Left lung (tissue), 10 donors: ENCODE measurements around the gene HCN3. TPM values are rescaled to one million over a fixed set of nuclear protein-coding genes. Genes with fewer than 3 reads are reported as not detected.

Source experiments
- ATAC-seq: fragments of 200-7000 bp; cut with Tn5 transposase; one replicate; pipeline ENCODE4 v1.9.1; 2020; ENCODE audit warnings: moderate library complexity
- DNase-seq, 4 donors: peaks; one replicate each; pipeline ENCODE4 v3.0.0-alpha.2; 2013 to 2020
- H3K27ac ChIP-seq, 2 donors: fragments of 200-600 bp; sonication (generic) in 1 of 2; one replicate each; pipeline versions ENCODE4 v1.5.0 to v1.8.0; 2020 to 2021
- H3K27me3 ChIP-seq, 2 donors: fragments of 200-600 bp; sonication (generic) in 1 of 2; one replicate each; pipeline versions ENCODE4 v1.5.0 to v1.8.0; 2020 to 2021
- H3K36me3 ChIP-seq, 2 donors: fragments of 200-600 bp; sonication (generic) in 1 of 2; one replicate each; pipeline versions ENCODE4 v1.5.0 to v1.8.0; 2020 to 2021
- H3K4me1 ChIP-seq, 2 donors: fragments of 200-600 bp; one replicate each; pipeline ENCODE4 v1.8.0; 2021
- H3K4me3 ChIP-seq, 2 donors: fragments of 200-600 bp; sonication (generic) in 1 of 2; one replicate each; pipeline versions ENCODE4 v1.5.0 to v1.8.0; 2020 to 2021; ENCODE audit warnings: mild to moderate bottlenecking in 1 of 2
- H3K9me3 ChIP-seq, 2 donors: fragments of 200-600 bp; sonication (generic) in 1 of 2; one replicate each; pipeline versions ENCODE4 v1.5.0 to v1.8.0; 2020 to 2021
- intact Hi-C, 2 donors: fragments of 100-400 bp; cut with DNase I; formaldehyde crosslinking; loops; one replicate each; pipeline versions ENCODE4 v1.11.2 to v1.14.2; 2022
- polyA plus RNA-seq, 6 donors: library from polyadenylated mRNA; unstranded; fragments of 120-200 nt; gene quantifications; one replicate each; pipeline ENCODE4 v1.2.1, GENCODE V29; 2013; ENCODE audit not compliant: insufficient read length in 6 of 6
- total RNA-seq, 2 donors: library from RNA; stranded (reverse); fragmentation: NEBNext Ultra II Directional; extraction: Animal tissue kit (Norgen Biotek cat#: 25700); gene quantifications; one replicate each; pipeline ENCODE4 v1.2.1, GENCODE V29; 2021
- TF ChIP-seq, protein P1 (sequence below), 2 donors: fragments of 200-600 bp; sonication (generic) in 1 of 2; IDR thresholded peaks; one replicate each; pipeline versions ENCODE4 v1.5.0 to v1.8.0; 2021; ENCODE audit warnings: antibody characterized with exemption in 2 of 2
- donor health status: DM: no; HTN: yes; CAD: no.
- donor health status: DM: no; HTN: no; CAD: no.

HCN3 gene
- total and polyA plus RNA-seq, 8 donors: 2.4 to 11.7 (median 8.3) TPM

DNA sequence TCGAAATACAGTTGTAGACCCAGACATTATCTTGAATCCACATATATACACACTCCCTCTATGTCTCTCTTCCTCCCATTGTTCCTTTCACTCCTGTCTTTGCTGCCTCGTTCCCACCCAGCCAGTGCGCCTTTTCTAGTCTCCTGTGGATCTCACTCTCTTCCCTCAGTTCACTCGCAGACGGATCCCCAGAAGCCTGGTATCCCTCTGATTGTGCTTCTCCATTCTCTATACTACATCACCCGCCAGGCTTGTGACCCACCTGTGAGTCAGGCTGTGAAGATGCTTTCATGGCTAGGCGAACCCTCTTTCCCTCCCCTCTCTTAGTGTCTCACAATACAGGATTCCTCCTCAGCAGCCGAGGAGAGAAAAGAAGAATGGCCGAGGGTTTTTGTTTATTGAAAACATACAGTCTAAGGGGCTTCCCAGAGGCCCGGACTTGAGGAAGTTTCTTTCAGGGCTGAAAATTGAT lies 1.5 kb downstream of the HCN3 start:
- Histone ChIP-seq H3K4me1 (peaks cover 5 to 28% of the 10 kb centered on the region in 2 donors), H3K9me3 (no peaks in the 10 kb centered on the region), H3K27ac (no peak overlapping the region), H3K36me3 (no peaks in the 10 kb centered on the region), H3K4me3 (no peak overlapping the region), H3K27me3 (peaks cover 0 to 13% of the 10 kb centered on the region in 2 donors)
- no peak for DNase-seq
- ATAC-seq: no peak
- TF ChIP-seq, protein P1, sequence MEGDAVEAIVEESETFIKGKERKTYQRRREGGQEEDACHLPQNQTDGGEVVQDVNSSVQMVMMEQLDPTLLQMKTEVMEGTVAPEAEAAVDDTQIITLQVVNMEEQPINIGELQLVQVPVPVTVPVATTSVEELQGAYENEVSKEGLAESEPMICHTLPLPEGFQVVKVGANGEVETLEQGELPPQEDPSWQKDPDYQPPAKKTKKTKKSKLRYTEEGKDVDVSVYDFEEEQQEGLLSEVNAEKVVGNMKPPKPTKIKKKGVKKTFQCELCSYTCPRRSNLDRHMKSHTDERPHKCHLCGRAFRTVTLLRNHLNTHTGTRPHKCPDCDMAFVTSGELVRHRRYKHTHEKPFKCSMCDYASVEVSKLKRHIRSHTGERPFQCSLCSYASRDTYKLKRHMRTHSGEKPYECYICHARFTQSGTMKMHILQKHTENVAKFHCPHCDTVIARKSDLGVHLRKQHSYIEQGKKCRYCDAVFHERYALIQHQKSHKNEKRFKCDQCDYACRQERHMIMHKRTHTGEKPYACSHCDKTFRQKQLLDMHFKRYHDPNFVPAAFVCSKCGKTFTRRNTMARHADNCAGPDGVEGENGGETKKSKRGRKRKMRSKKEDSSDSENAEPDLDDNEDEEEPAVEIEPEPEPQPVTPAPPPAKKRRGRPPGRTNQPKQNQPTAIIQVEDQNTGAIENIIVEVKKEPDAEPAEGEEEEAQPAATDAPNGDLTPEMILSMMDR (IDR thresholded peaks at IDR 0.05): no peak
- intact Hi-C loops: loop anchor here in 1 of 2 donors (5.0 to 10.0 kb wide), 2 partner anchors 44 to 316 kb away; partner anchors contain the start of gene RUSC1

DNA sequence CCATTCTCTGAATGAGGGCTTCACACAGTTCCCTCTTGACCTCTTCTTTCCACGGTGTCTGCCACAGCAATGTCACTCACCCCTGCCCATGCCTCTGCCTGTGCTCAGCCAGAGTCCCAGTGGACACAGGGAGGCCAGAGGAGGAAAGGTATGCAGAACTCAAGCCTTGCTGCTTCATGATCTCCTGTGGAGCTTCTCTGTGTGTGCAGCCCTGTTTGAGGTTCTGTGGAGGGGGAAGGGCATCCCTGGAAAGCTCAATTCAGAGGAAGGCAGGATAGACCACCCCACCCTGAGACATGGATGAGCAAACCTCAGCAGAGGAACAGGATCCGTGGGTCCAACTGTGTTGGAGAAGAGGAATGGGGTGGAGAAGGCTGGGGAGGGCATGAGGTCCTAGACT lies 2.0 kb downstream of the HCN3 start:
- ATAC-seq: no peak
- intact Hi-C loops: loop anchor here in 1 of 2 donors (5.0 to 10.0 kb wide), 2 partner anchors 43 to 316 kb away; partner anchors contain the start of gene RUSC1

DNA sequence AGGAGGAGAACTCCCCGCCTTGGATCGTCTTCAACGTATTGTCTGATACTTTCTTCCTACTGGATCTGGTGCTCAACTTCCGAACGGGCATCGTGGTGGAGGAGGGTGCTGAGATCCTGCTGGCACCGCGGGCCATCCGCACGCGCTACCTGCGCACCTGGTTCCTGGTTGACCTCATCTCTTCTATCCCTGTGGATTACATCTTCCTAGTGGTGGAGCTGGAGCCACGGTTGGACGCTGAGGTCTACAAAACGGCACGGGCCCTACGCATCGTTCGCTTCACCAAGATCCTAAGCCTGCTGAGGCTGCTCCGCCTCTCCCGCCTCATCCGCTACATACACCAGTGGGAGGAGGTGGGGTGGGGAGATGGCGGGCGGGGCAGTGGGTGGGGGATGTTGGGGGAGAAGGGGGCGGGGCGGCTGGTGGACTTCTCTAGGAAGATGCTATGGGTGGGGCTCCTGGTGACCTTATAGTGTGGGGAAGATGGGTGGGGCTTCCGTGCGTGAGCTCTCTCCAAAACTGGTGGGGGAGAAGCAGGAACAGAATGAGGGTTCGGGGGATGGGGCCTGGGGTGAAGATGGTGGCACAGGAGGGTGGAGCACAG lies 5.3 kb downstream of the HCN3 start:
- no peak for DNase-seq
- intact Hi-C loops: no loop called here
- TF ChIP-seq, protein P1 (IDR thresholded peaks at IDR 0.05): no peak

More for the DNA sequence above, 2.0 kb downstream of the HCN3 start:
- no peaks in the 10 kb centered on the region for H3K36me3 ChIP-seq
- peaks cover 0 to 13% of the 10 kb centered on the region in 2 donors for H3K27me3 ChIP-seq
- H3K27ac ChIP-seq: no peak overlapping the region
- no peak for DNase-seq
- TF ChIP-seq, protein P1 (IDR thresholded peaks at IDR 0.05): no peak
- no peaks in the 10 kb centered on the region for H3K9me3 ChIP-seq
- no peak overlapping the region for H3K4me3 ChIP-seq
- H3K4me1 ChIP-seq: peaks cover 5 to 24% of the 10 kb centered on the region in 2 donors

DNA sequence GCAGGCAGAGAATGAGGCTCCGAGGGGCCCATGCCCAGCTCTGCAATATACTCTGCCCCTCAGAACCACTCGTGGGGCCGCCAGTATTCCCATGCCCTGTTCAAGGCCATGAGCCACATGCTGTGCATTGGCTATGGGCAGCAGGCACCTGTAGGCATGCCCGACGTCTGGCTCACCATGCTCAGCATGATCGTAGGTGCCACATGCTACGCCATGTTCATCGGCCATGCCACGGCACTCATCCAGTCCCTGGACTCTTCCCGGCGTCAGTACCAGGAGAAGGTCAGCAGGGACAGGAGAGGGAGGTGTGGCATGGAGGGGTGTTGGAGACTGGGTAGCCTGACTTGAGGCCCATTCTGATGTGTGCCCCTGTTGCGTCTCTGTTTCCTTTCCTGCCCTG lies 7.2 kb downstream of the HCN3 start:
- TF ChIP-seq, protein P1 (IDR thresholded peaks at IDR 0.05): no peak
- Histone ChIP-seq H3K27ac (no peak overlapping the region), H3K9me3 (no peaks in the 10 kb centered on the region), H3K4me3 (no peak overlapping the region), H3K4me1 (no peaks in the 10 kb centered on the region), H3K27me3 (no peaks in the 10 kb centered on the region), H3K36me3 (no peaks in the 10 kb centered on the region)
- intact Hi-C loops: no loop called here
- ATAC-seq (no peak), DNase-seq (no peak)

More for the DNA sequence above, 5.3 kb downstream of the HCN3 start:
- H3K4me3 ChIP-seq: no peak overlapping the region
- no peak overlapping the region for H3K27ac ChIP-seq
- peaks cover 5 to 13% of the 10 kb centered on the region in 2 donors for H3K4me1 ChIP-seq
- no peaks in the 10 kb centered on the region for H3K36me3 ChIP-seq
- no peaks in the 10 kb centered on the region for H3K9me3 ChIP-seq
- ATAC-seq: no peak
- H3K27me3 ChIP-seq: peaks cover 0 to 10% of the 10 kb centered on the region in 2 donors

DNA sequence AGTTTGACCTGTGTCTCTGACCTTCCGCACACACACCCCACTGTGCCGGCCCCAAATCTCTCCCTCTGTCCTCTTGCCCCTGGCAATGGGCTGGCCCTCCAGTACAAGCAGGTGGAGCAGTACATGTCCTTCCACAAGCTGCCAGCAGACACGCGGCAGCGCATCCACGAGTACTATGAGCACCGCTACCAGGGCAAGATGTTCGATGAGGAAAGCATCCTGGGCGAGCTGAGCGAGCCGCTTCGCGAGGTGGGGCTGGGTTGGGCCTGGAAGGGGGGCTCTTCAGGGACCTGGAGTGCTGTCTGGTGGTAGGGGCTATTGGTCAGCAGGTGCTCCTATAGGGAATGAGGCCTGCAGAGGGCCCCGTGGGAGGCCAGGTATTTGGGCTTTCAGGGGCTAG lies 7.8 kb downstream of the HCN3 start:
- DNase-seq: no peak
- H3K9me3 ChIP-seq: no peaks in the 10 kb centered on the region
- intact Hi-C loops: no loop called here
- H3K4me3 ChIP-seq: no peak overlapping the region
- H3K27ac ChIP-seq: no peak overlapping the region
- no peaks in the 10 kb centered on the region for H3K36me3 ChIP-seq
- TF ChIP-seq, protein P1 (IDR thresholded peaks at IDR 0.05): no peak
- no peaks in the 10 kb centered on the region for H3K4me1 ChIP-seq
- ATAC-seq: no peak
- no peaks in the 10 kb centered on the region for H3K27me3 ChIP-seq
